NCI-H2107 treated with DMSO at 0.1 percent for 48 hours (cell line): ENCODE results near the gene LRRC8E.

Experiments
- DNase-seq: peaks from one replicate; lab custom pipeline; 2025; ENCODE audit not compliant: unreplicated experiment; lab: John Stamatoyannopoulos, UW

The LRRC8E gene

GRCh38 chr19:7888145-7888825 lies at the start of gene LRRC8E:
LRRC8E (plus strand) TSS chr19:7888510; CDS start chr19:7895604, 7,094 bp downstream.
- no peak for DNase-seq

DNA sequence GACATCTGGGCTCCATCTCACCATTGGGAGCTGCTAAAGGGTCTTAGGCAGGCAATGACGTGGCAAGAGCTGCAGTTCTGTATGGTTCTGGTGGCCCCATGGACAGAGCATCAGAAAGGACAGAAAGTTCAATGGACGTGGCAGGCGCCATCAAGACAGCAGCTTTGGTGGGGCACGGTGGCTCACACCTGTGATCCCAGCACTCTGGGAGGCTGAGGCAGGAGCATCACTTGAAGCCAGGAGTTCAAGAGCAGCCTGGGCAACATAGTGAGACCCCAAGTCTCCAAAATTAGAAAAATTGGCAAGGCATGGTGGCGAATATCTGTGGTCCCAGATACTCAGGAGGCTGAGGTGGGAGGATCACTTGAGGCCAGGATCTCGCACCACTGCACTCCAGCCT lies 48.8 kb upstream of the LRRC8E start:
- DNase-seq: no peak

- no peak for DNase-seq
Observed at GRCh38 chr19:7840629-7841028, 47.7 kb upstream of the LRRC8E start.

DNA sequence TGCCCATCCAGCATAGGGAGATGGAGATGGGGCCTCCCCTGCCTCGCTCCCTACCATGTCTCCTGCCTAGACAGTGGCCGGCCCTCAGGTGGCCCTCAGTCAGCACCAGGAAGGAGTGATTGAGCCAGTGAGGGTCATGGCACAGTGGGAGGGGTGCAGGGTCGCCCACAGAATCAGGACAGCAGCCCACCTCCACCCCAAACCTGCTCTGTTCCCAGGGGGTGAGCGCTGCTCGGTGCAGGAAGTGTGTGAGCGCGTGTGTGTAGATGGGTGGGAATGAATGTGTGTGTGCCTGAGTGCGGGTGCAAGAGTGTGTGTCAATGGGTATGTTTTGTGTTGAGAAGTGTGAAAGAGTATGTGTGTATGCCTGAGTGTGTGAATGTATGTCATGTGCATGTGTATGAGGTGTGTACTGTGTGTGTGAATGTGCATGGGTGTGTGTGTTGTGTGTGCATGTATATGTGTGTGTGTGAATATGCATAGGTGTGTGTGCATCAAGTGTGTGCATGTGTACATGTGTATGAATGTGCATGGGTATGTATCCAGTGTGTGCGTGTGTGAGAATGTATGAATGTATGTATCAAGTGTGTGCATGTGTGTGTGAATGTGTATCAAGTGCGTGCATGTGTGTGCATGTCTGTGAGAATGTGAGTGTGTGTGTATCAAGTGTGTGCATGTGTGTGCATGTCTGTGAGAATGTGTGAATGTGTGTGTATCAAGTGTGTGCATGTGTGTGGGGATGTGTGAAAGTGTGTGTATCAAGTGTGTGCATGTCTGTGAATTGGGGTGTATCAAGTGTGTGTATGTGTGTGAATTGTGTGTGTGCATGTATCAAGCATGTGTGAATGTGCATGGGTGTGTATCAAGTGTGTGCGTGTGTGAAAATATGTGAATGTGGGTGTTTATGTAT lies 46.3 kb upstream of the LRRC8E start:
- DNase-seq: no peak

- no peak for DNase-seq
Observed at GRCh38 chr19:7842661-7843294, 45.5 kb upstream of the LRRC8E start.

DNA sequence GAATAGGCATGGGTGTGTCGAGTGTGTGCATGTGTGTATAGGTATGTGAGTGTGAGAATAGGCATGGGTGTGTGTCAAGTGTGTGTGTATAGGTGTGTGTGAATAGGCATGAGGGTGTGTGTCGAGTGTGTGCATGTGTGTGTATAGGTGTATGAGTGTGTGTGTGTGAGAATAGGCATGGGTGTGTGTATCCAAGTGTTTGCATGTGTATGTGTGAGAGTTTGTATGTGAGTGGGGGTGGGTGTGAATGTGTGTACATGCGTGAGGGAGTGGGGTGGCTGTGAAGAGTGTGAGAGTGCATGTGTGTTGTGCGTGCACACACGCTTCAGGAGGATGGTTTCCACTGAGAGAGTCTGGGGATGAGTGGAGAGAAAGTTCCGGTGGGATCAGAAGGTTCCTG lies 44.8 kb upstream of the LRRC8E start:
- DNase-seq: no peak

GRCh38 chr19:7844405-7844804 lies 43.9 kb upstream of the LRRC8E start:
- DNase-seq: no peak

- DNase-seq: no peak
Observed at GRCh38 chr19:7844951-7845350, 43.4 kb upstream of the LRRC8E start.

GRCh38 chr19:7845390-7846154 lies 42.7 kb upstream of the LRRC8E start:
- DNase-seq: no peak

DNA sequence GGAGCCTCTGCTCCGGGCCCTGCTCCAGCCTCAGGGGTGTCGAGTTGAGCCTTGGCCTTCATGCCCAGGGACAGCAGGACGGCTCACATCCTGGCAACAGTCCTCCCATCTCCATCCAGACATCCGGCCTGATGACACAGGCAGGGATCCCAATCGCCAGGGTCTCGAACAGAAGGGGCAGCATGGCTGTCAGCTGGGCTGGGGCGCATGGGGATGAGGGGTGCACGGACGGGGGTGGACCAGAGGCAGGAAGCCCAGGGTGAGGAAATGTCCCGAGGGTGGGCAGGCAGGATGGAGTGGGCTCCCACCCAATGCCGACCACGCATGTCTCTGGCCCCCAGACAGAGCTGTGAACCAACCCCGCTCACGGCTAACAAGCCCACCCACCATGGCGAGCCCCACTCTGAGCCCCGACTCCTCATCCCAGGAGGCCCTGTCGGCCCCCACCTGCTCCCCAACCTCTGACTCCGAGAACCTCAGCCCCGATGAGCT lies 42.1 kb upstream of the LRRC8E start:
- no peak for DNase-seq

GRCh38 chr19:7847664-7848063 lies 40.6 kb upstream of the LRRC8E start:
- no peak for DNase-seq

DNA sequence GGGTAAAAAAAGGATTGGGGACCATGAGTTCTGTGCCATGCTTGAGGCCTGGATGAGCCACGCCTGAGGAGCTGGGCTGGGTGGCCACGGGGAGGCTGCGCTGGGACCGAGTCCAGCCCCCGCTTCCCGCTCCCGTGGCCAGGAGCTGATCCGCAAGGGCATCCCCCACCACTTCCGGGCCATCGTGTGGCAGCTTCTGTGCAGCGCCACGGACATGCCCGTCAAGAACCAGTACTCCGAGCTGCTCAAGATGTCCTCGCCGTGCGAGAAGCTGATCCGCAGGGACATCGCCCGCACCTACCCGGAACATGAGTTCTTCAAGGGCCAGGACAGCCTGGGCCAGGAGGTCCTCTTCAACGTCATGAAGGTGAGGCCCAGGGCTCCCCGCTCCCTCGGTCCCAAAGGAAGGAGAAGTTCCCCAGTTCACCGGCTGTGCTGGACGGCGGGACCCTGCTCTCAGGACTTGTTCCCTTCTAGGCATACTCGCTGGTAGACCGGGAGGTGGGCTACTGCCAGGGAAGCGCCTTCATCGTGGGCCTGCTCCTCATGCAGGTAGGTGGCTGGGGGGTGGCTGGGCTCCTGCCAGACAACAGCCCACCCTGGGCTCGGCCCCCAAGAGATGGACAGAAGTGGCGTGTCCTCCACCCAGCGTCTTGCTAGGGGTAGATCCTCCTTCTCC lies 39.4 kb upstream of the LRRC8E start:
- DNase-seq: no peak

- DNase-seq: no peak
Observed at GRCh38 chr19:7849631-7849999, 38.7 kb upstream of the LRRC8E start.

- DNase-seq: no peak
Observed at GRCh38 chr19:7850000-7850813, 38.1 kb upstream of the LRRC8E start.

DNA sequence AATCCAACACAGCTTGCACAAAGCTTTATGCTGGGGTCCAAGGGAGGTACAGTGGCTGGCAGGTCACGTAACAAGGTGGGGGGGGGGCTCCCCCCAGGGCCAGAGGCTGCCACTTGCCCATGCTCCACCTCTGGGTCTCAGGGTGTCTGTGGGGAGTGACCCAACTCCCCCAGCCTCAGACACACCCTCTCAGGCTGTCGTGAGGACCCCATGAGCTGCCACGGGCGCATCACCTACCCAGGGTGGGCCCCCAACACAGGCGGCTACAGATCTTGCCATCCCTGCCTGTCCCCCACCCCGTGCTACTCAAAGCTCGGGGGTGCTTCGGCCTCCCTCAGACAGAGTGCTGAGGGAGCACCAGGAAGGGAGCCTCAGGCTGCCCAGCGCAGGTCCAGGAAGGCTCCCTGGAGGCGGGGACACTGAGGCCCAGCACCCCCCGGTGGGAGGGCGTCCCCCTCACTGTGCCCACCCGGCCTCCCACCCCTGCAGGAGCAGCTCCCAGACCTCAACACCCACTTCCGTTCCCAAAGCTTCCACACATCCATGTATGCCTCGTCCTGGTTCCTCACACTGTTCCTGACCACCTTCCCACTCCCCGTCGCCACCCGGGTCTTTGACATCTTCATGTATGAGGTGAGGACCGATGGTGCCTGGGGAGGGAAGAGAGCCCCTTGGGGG lies 37.2 kb upstream of the LRRC8E start:
- no peak for DNase-seq

GRCh38 chr19:7851623-7852500 lies 36.4 kb upstream of the LRRC8E start:
- no peak for DNase-seq

GRCh38 chr19:7852851-7853769 lies 35.2 kb upstream of the LRRC8E start:
- DNase-seq: peak; percentile 70
